ENCODE measurements around the gene SNTG2.

Gene SNTG2

GRCh38 chr2:1370461-1370860 lies 419.8 kb downstream of the SNTG2 start:
- Histone ChIP-seq H3K9me2 (replicated peaks; ENCODE audit: low read depth, low read length) (no peaks in the 10 kb centered on the region), H3K79me2 (ENCODE audit: insufficient read depth, low read length) (no peaks in the 10 kb centered on the region), H3K36me3 (ENCODE audit: insufficient read depth, low read length) (no peaks in the 10 kb centered on the region), H3K4me2 (ENCODE audit: low read depth, low read length, poor library complexity, severe bottlenecking) (no peak overlapping the region), H4K20me1 (ENCODE audit: insufficient read depth, low read length, poor library complexity, severe bottlenecking) (no peaks in the 10 kb centered on the region), H3K4me3 (ENCODE audit: low read length, poor library complexity, severe bottlenecking) (no peak overlapping the region), H3K9ac (ENCODE audit: low read depth, low read length, poor library complexity, severe bottlenecking) (no peak overlapping the region), H3K9me3 (ENCODE audit: insufficient read depth, low read depth, low read length) (no peaks in the 10 kb centered on the region), H2AFZ (ENCODE audit: low read length) (0 out of 2 replicates have a peak overlapping the region, but pooled peaks have one; percentile 0), H3K27me3 (ENCODE audit: insufficient read depth, low read length, poor library complexity, severe bottlenecking) (no peaks in the 10 kb centered on the region), H3F3A (ENCODE audit: low read depth) (no peaks in the 10 kb centered on the region), H3K4me1 (ENCODE audit: insufficient read depth, low read length, poor library complexity, severe bottlenecking) (peaks cover 4% of the 10 kb centered on the region)
- TF ChIP-seq EZH2phosphoT487 (IDR thresholded peaks at IDR 0.05; ENCODE audit: borderline replicate concordance) = no peak
- no peak for TF ChIP-seq CTCF (conservative IDR thresholded peaks at IDR 0.05; ENCODE audit: low read length)

DNA sequence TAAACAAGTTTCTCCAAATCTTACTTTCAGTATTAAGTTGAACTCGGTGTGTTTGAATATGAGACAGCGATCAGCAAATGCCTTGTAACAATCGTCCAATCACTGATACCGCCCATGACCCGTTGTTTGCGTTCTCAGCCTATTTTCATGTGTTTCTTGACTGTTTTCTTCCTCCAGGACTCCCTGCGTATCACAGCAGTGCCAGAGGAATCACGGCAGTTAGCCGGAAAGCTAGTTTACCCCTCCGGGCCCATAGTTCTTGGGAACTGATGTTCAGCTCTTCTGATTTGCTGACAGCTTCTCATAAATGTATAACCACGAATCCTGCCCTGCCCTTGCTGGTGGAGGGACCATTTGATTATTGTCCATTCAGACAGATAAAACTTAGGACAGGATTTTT lies 420.4 kb downstream of the SNTG2 start:
- Histone ChIP-seq H3K4me3 (ENCODE audit: low read length, poor library complexity, severe bottlenecking) (no peak overlapping the region), H3K9ac (ENCODE audit: low read depth, low read length, poor library complexity, severe bottlenecking) (no peak overlapping the region), H3K4me1 (ENCODE audit: insufficient read depth, low read length, poor library complexity, severe bottlenecking) (peaks cover 4% of the 10 kb centered on the region), H2AFZ (ENCODE audit: low read length) (no peak overlapping the region), H3K4me2 (ENCODE audit: low read depth, low read length, poor library complexity, severe bottlenecking) (no peak overlapping the region), H3K79me2 (ENCODE audit: insufficient read depth, low read length) (no peaks in the 10 kb centered on the region), H3K36me3 (ENCODE audit: insufficient read depth, low read length) (no peaks in the 10 kb centered on the region), H3K27me3 (ENCODE audit: insufficient read depth, low read length, poor library complexity, severe bottlenecking) (no peaks in the 10 kb centered on the region), H3F3A (ENCODE audit: low read depth) (no peaks in the 10 kb centered on the region), H3K9me2 (replicated peaks; ENCODE audit: low read depth, low read length) (no peaks in the 10 kb centered on the region), H4K20me1 (ENCODE audit: insufficient read depth, low read length, poor library complexity, severe bottlenecking) (no peaks in the 10 kb centered on the region), H3K9me3 (ENCODE audit: insufficient read depth, low read depth, low read length) (no peaks in the 10 kb centered on the region)
- TF ChIP-seq EZH2phosphoT487 (IDR thresholded peaks at IDR 0.05; ENCODE audit: borderline replicate concordance) (no peak), CTCF (conservative IDR thresholded peaks at IDR 0.05; ENCODE audit: low read length) (no peak)

DNA sequence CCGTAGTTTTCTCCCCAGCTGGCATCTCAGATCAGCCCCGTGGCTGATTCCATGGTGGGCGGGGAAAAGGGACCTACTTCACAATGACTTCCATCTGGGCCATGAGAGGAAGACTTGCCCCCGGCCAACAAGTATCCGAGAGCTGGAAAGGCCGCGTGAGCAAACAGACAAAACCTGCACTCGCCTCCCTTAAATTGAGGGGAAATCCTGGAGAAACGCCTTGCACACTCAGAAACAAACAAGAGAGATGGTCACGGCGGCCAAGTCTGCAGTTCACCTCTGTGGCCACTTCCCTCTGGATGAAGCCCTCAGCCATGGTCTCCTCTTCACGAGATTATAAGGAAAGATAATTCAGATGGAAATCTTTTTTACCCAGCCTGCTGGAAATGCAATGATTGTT lies 423.2 kb downstream of the SNTG2 start:
- Histone ChIP-seq H3K4me2 (ENCODE audit: low read depth, low read length, poor library complexity, severe bottlenecking) (no peak overlapping the region), H2AFZ (ENCODE audit: low read length) (no peak overlapping the region), H3K9ac (ENCODE audit: low read depth, low read length, poor library complexity, severe bottlenecking) (no peak overlapping the region), H3K9me3 (ENCODE audit: insufficient read depth, low read depth, low read length) (no peaks in the 10 kb centered on the region), H3K9me2 (replicated peaks; ENCODE audit: low read depth, low read length) (no peaks in the 10 kb centered on the region), H3K4me1 (ENCODE audit: insufficient read depth, low read length, poor library complexity, severe bottlenecking) (peaks cover 4% of the 10 kb centered on the region), H3K79me2 (ENCODE audit: insufficient read depth, low read length) (no peaks in the 10 kb centered on the region), H3K4me3 (ENCODE audit: low read length, poor library complexity, severe bottlenecking) (no peak overlapping the region), H4K20me1 (ENCODE audit: insufficient read depth, low read length, poor library complexity, severe bottlenecking) (no peaks in the 10 kb centered on the region), H3K27me3 (ENCODE audit: insufficient read depth, low read length, poor library complexity, severe bottlenecking) (no peaks in the 10 kb centered on the region), H3K36me3 (ENCODE audit: insufficient read depth, low read length) (no peaks in the 10 kb centered on the region), H3F3A (ENCODE audit: low read depth) (no peaks in the 10 kb centered on the region)
- TF ChIP-seq CTCF (conservative IDR thresholded peaks at IDR 0.05; ENCODE audit: low read length) (no peak), EZH2phosphoT487 (IDR thresholded peaks at IDR 0.05; ENCODE audit: borderline replicate concordance) (no peak)
